Glomerular visceral epithelial cell (primary cell): ENCODE data around the gene PLCH1.

ENCODE experiments used
- DNase-seq: peaks from one replicate; pipeline ENCODE4 v3.0.0-alpha.2; 2016; ENCODE audit errors: extremely low spot score

PLCH1 gene

DNA sequence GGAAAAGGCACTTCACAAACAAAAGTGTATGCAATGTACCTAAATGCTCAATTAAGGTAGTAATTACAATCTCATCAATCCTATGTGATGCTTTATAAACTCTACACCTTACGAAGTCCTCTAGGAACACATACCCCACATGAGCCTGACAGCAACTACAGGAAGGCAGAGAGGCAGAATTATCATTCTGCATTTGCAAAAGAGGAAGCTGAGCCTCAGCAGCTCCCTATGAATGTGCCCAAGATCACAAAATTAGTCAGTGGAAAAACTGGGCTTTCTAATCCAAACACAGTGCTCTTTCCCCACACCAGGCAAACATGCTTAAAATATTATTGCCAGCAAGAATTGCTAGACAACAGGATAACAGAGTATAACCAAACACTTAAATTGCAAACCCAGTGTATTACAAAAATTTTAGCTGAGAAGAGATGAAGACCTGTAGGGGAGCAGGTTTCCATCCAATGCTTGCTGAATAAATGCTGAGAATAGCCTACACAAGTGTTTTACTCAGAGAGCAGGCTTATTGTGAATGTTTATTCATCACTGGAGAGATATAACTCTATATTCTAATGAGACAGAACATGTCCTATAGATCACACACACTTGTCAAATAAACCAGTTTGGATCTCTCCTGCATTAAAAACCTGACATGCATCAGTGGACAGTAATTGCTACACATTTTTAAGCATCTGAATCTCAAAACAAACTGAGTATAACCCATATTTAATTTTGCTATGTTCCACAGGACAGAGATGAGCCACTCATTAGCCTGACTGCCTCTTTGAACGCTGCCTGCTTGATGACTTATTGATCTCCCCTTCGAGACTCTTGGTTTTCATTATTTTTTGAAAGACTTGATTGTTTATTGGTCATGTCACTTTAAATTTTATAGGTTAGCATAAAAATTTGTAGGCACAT lies 62.2 kb downstream of the PLCH1 start:
- no peak for DNase-seq

DNA sequence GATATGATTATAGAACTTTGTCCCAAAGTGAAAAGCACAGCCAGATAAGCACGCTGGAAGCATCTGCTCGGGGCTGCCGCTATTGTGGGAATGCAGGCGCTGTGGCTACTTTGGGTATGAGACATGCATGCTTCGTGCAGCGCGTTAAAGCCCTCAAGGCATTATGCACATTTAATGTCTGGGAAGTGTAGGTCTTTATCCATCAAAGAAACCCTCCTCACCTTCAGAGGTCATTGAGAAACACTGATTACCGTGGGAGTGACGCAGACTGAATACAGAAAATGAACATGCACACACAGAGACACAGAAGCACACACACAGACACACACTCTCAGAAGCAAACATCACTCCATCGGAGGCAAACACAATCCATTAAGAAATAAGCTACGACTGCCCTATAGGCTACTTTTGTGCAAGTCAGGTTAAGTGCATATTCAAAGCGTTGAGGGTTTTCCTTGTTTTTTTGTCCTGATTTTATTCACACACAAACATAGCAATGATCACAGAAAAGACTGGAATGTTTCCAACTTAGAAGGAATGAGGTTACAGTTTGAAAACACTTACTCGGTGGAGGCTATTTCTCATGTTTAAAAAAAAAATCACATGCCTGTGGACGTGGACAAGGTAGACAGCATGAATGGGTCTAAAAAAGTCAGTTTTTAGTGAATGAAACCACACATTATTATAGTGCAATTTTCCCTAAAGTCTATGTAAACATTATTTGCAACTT lies 68.5 kb downstream of the PLCH1 start:
- peak; percentile 23 for DNase-seq

DNA sequence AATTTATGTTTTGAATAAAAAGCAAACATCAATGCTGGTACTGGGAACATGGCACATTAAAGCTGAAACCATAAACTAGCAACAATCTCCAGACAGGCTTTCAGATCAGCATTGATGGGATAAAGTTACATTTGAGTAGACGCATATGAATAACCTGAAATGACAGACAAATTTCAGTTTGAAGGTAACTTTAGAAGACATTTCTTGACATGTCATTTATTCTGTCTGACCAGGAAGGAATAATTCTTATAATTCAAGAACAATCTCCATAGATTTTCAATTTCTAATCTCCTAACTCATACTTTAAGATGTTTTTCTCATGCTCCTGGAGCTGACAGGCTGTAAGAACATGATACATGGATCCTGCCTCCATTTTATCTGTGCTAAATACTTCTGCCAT lies 69.8 kb downstream of the PLCH1 start:
- DNase-seq, result no peak

DNA sequence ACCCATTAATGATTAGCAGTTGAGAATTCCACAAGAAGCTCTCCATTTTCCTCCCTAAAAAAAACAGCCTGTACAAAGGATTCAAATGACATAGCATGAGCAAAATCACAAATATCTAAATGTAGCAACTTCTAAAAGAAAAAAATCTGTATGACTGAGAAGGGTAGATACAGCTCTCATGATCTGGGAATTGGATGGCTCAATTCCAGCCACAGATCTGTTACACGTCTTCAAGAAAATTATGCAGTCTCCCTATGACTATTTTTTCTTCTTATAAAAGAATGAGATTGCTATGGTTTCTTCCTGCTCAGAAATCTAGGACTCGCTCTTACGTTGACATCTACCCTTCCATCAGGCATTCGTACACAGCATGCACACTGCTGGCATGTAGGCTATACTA lies 71.5 kb downstream of the PLCH1 start:
- DNase-seq, result no peak

DNA sequence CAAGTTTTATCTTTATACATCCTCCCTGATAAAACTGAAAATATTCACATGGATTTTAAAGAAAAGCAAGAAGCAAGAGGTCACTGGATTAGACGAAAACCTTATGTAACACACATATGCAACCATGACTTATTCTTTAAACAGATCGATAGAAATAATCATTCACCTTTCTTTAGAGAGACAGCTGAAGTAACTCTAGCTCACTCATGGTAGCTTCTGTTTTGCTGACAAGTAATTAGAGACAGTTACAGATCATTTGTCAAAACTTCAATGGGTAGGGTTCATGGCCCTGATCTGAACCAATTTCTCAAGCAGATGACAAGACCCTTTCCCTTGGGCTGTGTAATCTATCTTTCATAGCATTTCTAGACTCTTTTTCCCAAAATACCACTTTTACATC lies 74.5 kb downstream of the PLCH1 start:
- no peak for DNase-seq

DNA sequence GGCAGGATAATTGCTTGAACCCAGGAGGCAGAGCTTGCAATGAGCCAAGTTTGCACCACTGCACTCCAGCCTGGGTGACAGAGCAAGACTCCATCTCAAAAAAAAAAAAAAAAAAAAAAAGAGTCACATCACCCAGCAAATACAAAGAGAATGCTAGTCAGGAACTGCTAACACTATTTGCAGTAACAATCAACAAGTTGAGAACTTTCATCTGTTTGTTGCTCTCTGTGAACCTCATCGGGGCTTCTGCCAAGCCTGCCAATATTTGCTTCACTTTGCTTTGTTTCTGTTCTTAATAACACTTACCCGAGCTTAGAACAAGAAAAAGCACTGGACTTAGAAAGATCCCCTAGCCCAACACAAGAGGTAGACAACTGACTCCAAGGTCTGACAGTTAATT lies 76.9 kb downstream of the PLCH1 start:
- no peak for DNase-seq

DNA sequence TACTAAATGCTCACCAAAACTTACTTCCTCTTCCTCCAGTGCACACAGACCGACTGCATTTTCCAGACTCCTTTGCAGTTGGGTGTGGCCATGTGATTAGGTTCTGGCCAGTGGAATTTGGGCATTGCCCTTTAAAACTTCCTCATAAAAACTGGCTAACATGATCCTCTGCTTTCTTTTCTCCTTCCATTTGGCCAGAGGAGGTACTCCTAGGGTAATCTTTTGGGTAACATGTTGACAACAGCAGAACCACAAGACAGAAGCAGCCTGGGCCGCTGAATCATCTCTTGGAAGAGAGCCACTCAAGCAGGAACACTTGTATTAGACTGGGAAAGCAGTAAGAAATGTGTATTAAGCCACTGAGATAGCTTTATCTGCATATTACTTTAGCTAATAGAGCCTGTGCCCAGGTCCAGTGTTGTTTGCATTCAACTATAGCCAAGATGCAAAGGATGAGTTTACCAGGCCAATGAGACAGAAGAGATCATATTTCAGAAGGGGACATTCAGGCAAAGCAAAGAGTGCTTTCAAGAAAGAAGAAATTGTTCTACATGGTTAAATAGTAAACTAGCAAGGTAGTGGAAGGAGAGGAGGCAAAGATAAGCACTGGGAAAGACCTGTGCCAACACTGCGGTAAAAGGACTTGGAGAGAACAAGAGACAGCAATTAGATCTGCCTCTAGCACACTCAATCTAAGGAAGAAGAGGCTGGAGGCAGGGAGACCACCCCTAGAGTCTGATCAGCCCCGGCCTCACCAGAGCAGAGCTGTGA lies 79.8 kb downstream of the PLCH1 start:
- peak; percentile 83 for DNase-seq

DNA sequence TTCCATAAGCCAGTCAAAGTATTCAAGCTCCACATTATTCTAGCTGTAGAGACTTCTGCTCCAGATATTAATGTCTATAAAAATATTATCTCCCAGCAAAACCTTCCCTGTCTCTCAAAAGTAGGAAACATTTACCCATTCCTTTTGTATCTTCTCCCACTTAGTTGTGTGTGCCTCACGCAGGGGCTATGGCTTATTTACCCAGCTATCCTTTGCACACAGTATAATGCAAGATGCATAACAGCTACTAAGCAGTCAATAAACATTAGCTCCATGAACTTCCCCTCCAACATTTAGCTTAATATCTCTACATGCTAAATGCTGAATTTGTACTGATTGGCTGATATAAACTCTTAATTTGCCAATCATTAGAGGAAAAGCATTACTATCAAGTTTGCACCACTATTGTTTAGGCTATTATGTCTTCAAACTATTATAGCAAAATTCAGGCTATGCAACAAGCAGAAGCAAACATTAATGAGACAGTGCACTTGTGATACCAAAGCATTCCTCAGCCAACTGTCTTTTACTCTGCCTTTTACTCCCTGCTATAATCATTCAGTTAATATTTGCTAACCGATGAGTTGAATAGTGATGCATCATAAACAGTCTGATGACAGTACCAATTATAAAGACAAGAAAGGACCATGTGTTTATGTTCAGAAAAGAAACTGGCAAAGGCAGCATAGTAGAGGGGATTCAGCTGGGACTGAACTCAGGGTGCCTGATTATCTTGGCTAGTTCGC lies 81.2 kb downstream of the PLCH1 start:
- no peak for DNase-seq

DNA sequence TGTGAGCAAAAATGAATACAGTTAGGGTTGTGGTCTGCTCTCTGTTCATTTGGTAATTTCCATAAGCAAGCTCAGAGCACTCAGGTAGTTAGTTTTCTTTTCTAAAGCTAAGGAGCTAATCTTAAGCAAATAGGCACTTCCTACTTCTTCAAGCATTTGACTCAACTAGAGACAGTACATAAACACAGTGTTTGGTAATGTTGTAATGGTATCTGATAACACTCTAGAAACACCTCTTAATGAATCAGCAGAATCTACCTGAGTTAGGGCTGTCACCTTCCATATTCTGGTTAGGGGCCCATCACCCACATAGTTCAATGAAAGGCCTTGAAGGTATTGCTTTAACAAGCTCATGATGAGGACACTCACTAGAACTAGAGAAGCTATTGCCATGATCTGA lies 83.1 kb downstream of the PLCH1 start:
- DNase-seq, result no peak

DNA sequence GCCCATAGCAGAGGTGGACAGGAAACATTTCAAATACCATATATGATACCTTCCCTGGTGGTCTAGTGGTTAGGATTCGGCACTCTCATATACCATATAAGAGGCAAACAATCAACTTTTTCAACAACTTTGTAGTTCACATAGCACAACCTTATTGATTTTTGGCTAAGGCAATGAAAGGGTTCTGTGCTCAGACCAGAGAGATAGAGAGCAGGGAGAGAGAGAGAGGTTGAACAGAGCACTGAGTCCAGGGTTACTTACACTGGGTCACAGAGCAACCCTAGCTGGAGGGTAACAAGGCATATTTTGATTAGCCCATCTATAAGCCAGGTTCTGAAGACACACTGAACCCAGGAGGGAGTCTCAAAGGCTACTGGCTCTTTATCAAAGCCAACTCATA lies 83.8 kb downstream of the PLCH1 start:
- no peak for DNase-seq

DNA sequence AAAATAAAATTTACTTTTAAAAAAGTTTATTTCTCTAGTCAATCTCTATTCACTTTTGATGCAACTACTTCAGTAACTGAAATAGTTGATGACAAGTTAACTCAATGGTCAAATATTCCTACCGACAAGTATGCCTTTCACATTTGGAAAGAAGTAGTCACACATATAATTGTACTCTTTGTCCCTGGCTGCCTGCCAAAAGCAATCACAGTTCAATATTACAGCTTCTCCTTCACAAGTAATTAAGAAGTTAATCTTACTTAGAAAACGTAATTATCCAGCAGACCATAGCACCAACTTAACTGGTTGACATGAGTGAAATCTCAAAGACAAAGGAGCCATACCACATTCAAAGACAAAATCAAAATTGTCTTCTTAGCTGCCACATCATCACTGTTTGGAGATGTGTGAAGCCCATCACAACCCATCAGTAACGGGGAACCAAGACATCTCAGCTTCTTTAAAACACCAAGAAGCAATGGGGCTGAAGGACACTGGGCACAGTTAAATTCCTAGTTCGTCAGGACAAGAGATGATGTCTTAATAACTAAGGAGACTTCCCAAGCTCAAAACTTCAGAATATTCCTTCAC lies 86.1 kb downstream of the PLCH1 start:
- no peak for DNase-seq

DNA sequence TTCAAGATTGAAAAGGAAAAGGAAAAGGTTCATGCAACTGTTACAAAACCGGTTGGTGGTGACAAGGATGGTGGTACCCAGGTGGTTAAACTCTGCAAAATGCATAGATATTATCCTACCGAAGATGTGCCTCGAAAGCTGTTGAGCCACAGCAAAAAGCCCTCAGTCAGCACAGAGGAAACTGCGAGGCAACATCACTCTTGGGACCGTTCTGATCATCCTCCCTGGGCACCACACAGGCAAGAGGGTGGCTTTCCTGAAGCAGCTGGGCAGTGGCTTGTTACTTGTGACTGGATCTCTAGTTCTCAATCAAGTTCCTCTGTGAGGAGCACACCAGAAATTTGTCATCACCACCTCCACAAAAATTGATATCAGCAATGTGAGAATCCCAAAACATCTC lies 86.9 kb downstream of the PLCH1 start:
- no peak for DNase-seq

DNA sequence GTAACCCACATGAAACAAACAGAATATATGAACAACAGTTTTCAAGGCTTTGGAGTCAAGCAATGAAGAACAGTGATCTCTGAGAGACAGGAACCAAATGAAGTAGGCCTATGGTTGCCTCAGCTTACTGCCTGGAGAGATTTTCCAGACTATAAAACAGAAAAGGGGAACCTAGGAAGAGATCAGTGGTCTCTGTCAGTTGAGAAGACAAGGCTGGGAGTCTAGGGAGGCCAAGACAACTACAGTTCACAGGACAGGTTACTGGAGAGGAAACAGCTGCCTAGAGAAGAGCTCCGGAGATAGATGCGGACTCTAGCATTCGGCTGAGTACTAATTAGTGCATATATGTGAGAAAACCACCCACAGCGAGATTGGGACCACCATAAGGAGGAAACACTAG lies 87.7 kb downstream of the PLCH1 start:
- DNase-seq, result no peak

DNA sequence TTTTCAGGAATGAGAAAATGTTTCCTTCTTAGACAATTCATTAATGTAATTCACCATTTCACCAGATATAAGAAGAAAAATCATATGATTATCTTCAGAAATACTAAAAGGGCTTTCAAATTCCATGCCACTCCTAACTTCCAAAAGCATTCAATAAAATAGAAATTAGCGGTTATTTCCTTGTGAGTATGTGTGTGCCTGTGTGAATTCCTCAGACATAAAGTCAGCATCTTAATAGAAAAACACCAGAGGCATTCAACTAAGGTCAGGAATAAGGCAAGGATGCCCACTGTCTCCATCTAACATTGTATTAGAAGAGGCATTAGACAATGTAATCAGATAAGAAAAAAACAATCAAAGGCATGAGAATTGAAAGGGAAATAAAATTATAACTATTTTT lies 88.4 kb downstream of the PLCH1 start:
- DNase-seq, result no peak

DNA sequence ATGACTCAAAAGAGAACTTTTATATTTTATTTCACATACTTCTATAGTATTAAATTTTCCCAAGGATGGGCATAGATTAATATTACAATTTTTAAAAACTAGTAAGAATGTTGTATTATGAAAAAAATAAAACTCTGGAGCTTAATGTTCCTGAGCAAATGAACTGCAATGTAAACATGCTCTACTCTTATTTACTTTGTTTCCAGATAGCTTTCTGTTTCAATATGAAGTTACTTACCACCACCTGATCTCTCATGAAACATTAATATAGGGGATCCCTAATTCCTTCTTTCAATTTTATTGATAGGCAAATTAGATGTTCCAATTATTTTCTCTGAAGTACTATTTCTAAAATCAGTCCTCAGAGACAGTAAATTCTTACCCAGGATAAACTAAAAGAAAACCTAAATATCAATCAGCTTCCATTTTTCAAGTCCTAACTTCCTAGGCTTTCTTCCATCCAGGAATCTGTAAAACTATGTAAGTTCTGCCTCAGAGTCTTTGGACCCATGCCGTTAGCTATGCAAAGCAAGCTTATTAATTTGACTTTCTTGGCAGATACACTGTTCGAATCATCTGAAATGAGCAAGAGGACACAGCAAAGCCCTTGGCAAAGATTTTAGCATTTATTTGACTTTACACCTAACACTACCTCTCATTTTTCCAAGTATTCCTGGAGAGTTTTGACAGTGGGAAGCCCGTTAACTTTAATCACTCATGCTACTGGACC lies 93.2 kb downstream of the PLCH1 start:
- DNase-seq, result no peak

DNA sequence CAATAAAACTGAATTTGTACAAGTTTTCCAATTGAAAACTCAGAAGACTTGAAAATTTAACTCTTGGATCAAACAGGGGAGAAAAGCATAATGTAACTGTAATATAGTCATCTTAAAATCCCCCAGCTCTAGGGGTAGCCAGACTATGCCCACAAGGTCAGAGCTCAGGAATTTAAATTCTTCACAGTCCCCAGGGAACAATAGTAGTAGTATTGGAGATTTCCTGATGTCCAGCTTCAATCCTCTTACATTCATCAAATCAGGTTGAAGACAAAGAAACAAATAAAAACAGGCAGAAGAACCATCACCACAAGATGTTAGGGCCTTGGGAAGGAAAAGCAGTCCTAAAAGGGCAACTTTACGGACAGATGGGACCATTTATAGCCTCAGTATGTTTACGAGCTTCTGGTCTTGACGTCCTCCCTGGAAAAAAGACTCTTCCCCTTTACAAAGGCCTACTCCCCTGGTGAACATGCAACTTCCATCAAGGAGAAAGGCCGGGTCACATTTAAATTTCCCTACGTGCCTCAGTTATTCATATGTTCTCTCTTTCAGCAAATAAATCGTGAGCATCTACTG lies 96.8 kb downstream of the PLCH1 start:
- DNase-seq, result no peak

DNA sequence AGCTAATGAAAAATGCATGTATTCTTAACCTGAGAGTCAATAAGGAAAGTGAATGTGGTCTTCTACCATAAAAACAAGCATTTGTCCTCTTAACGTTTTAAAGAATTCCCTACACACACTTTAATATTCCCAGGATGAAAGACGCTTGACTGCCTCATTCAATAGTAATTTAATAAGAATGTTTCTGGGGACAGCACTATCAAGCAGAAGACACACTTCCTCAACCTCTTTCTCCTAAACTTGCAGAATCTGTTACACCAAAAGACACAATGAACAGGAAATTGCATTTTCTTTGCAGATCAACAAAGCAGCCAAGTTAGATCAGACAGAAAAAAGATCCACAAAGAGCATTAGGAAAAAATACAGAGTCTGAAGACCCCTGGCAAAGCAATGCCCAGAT lies 97.7 kb downstream of the PLCH1 start:
- DNase-seq, result no peak

DNA sequence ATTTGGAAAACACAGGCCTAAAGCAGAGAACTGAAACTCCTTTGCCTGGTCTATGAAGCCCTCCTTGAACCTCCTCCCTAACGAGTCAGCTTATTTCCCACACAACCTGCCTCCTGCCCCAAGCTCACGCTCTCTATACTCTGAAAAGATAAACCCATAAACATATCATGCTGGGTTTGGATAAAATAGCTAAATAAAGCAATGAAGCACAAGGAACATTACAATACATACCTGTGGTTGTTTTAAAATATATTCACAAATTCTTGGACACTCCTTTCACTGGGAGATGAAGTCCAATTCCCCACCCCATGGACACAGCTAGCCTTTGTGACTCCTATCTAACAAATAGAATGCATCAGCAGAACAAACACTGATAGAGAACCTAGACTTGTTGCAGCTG lies 98.2 kb downstream of the PLCH1 start:
- DNase-seq, result no peak

DNA sequence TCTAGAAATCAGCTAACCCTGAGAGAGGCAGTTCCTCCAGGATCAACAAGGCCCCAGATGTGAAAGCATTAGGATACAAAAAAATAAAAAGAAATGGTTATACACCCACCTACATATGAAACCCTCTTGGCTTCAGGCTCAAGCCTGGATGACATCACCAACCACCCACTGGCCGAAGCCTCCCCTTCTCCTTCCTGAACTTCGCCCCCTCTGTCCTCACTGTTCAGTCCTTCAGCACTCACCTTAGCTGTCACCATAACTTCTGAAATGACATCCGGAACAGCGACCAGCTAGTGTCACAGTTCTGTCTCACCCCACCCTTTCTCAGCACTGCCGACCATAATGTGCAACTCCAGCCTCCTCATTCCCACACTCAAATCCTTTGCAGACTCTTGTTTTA lies 98.7 kb downstream of the PLCH1 start:
- DNase-seq, result no peak

DNA sequence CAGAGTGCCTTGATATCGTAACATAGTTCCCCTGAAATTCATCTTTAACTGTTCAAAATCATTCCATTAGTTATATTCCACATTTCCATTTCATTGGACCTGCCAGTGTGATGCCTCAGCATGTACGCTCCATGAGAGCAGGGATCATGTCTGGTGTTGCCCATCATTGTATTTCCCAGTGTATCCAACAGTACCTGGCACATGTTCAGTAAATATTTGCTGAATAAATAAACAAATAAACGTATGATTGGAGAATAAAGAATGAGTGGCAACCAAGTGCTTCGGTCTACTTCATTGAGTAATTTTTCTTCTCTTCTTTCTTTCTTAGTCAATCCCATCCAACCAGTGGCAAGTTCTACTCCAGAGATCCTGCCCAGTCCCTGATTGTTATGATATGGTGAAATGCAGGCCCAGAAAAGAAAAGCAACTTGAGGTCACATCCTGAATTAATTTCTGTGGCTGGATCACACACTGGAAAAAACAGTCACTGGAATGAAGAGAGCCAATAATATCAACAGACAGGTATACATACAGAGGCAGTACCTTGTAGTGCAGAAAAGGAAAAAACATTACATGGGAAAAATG lies 101.2 kb downstream of the PLCH1 start:
- no peak for DNase-seq
